Stimulated activated naive CD4-positive, alpha-beta T cell (primary cell): ENCODE data around the gene LY9.

Source experiments
- DNase-seq, 6 experiments: peaks; one replicate each; lab custom pipeline; 2025; lab: John Stamatoyannopoulos, UW

LY9 gene

GRCh38 chr1:160801836-160802580 lies 6.0 kb downstream of the LY9 start:
- no peak for DNase-seq

- no peak for DNase-seq
Observed at GRCh38 chr1:160806109-160806665, 10.2 kb downstream of the LY9 start.

- DNase-seq, result no peak
Observed at GRCh38 chr1:160806784-160807183, 10.8 kb downstream of the LY9 start.

GRCh38 chr1:160807247-160807646 lies 11.3 kb downstream of the LY9 start:
- no peak for DNase-seq

GRCh38 chr1:160807738-160808137 lies 11.8 kb downstream of the LY9 start:
- DNase-seq, result no peak

GRCh38 chr1:160808289-160808688 lies 12.3 kb downstream of the LY9 start:
- no peak for DNase-seq

- DNase-seq, result no peak
Observed at GRCh38 chr1:160810486-160810885, 14.5 kb downstream of the LY9 start.

- no peak for DNase-seq
Observed at GRCh38 chr1:160811147-160811546, 15.2 kb downstream of the LY9 start.

GRCh38 chr1:160813215-160813614 lies 17.2 kb downstream of the LY9 start:
- DNase-seq, result no peak

GRCh38 chr1:160814316-160814715 lies 18.3 kb downstream of the LY9 start:
- no peak for DNase-seq

GRCh38 chr1:160814856-160815255 lies 18.9 kb downstream of the LY9 start:
- DNase-seq, result no peak

- no peak for DNase-seq
Observed at GRCh38 chr1:160818207-160818937, 22.4 kb downstream of the LY9 start.

- no peak for DNase-seq
Observed at GRCh38 chr1:160819186-160819585, 23.2 kb downstream of the LY9 start.

GRCh38 chr1:160821627-160822026 lies 25.7 kb downstream of the LY9 start:
- DNase-seq, result no peak

- no peak for DNase-seq
Observed at GRCh38 chr1:160823296-160823695, 27.3 kb downstream of the LY9 start.

GRCh38 chr1:160826546-160826945 lies 30.6 kb downstream of the LY9 start:
- DNase-seq, result no peak

- no peak for DNase-seq
Observed at GRCh38 chr1:160827418-160827817, 31.4 kb downstream of the LY9 start.

- DNase-seq, result no peak
Observed at GRCh38 chr1:160829766-160830165, 33.8 kb downstream of the LY9 start.

GRCh38 chr1:160830321-160831153 lies 34.6 kb downstream of the LY9 start:
- peak; percentile 20 to 75 (median 66) for DNase-seq

- DNase-seq, result peak in 4 of 6 experiments; percentile 23 to 60 (median 28)
Observed at GRCh38 chr1:160834945-160835565, 39.1 kb downstream of the LY9 start.

- DNase-seq, result no peak
Observed at GRCh38 chr1:160835751-160836150, 39.8 kb downstream of the LY9 start.

- no peak for DNase-seq
Observed at GRCh38 chr1:160836561-160836960, 40.6 kb downstream of the LY9 start.
